HL-60 (cell line): Measurements from ENCODE around the gene B4GALNT1.

ENCODE experiments used
- CTCF ChIP-seq: IDR thresholded peaks from one replicate; pipeline ENCODE4 v1.5.1; 2011; ENCODE audit warnings: low read length, control low read depth, inconsistent platforms; ENCODE audit not compliant: insufficient read depth
- POLR2AphosphoS5 ChIP-seq: IDR thresholded peaks from 2 replicates; pipeline ENCODE4 v1.6.1; 2012; ENCODE audit warnings: low read depth
- REST ChIP-seq: IDR thresholded peaks from 2 replicates; pipeline ENCODE4 v1.6.1; 2012; ENCODE audit warnings: low read depth; ENCODE audit not compliant: insufficient replicate concordance
- SPI1 ChIP-seq: IDR thresholded peaks from 2 replicates; pipeline ENCODE4 v1.6.1; 2012; ENCODE audit warnings: low read depth, mild to moderate bottlenecking, borderline replicate concordance

- no peak for TF ChIP-seq CTCF
- TF ChIP-seq POLR2AphosphoS5: no peak
- TF ChIP-seq REST: no peak
- TF ChIP-seq SPI1: no peak
Observed at GRCh38 chr12:57632073-57632957, 686 bp downstream of the B4GALNT1 start.
